Gastroesophageal sphincter (tissue), 3 donors: ENCODE data around the gene KAT6B.

ENCODE experiments used
- CTCF ChIP-seq, 4 experiments: fragments of 200-600 bp in 2 of 4; fragments of 450-650 bp in 2 of 4; sonication (generic) in 1 of 4; IDR thresholded peaks; one replicate each; pipeline ENCODE4 v1.5.1; 2017 to 2019; ENCODE audit warnings: antibody characterized with exemption in 4 of 4, mild to moderate bottlenecking in 2 of 4, moderate library complexity in 2 of 4
- EP300 ChIP-seq: sonication (generic); formaldehyde crosslinking; IDR thresholded peaks from one replicate; pipeline ENCODE4 v1.6.1; 2017; ENCODE audit warnings: antibody characterized with exemption, mild to moderate bottlenecking
- POLR2AphosphoS5 ChIP-seq: sonication (generic); formaldehyde crosslinking; IDR thresholded peaks from one replicate; pipeline ENCODE4 v1.6.1; 2017; ENCODE audit warnings: antibody characterized with exemption

- TF ChIP-seq CTCF (IDR thresholded peaks at IDR 0.05) (no peak), EP300 (no peak), POLR2AphosphoS5 (no peak)
These were observed 142.7 kb downstream of the KAT6B start for GRCh38 chr10:74969093-74969492.
